IPS-20b (cell line): Measurements from ENCODE around the gene USP20.

Experiments used
- H3K27ac ChIP-seq: one replicate; pipeline ENCODE4 v1.5.1; 2013; ENCODE audit warnings: low read length
- H3K27me3 ChIP-seq: 2 replicates; pipeline ENCODE4 v1.6.1; 2013; ENCODE audit warnings: mild to moderate bottlenecking, low read length, inconsistent platforms; ENCODE audit not compliant: insufficient read depth
- H3K36me3 ChIP-seq: 2 replicates; pipeline ENCODE4 v1.6.1; 2013; ENCODE audit warnings: low read depth, mild to moderate bottlenecking, inconsistent platforms, low read length, moderate library complexity; ENCODE audit not compliant: insufficient read depth
- H3K4me1 ChIP-seq: 2 replicates; pipeline ENCODE4 v1.6.1; 2013; ENCODE audit warnings: mild to moderate bottlenecking, control low read depth, inconsistent platforms, low read length, moderate library complexity; ENCODE audit not compliant: insufficient read depth
- H3K4me3 ChIP-seq: 2 replicates; pipeline ENCODE4 v1.5.1; 2013; ENCODE audit warnings: mild to moderate bottlenecking, low read length, inconsistent platforms
- H3K9ac ChIP-seq: 2 replicates; pipeline ENCODE4 v1.6.1; 2013; ENCODE audit warnings: low read depth, mild to moderate bottlenecking, inconsistent platforms, low read length, moderate library complexity
- H3K9me3 ChIP-seq: 2 replicates; pipeline ENCODE4 v1.6.1; 2013; ENCODE audit warnings: mild to moderate bottlenecking, low read depth, low read length, inconsistent platforms; ENCODE audit not compliant: insufficient read depth

The USP20 gene

GRCh38 chr9:129826344-129826743 is 8.9 kb upstream of the USP20 start:
- H3K27me3 ChIP-seq = no peaks in the 10 kb centered on the region
- H3K9me3 ChIP-seq = no peaks in the 10 kb centered on the region
- no peak overlapping the region for H3K4me3 ChIP-seq
- no peak overlapping the region for H3K9ac ChIP-seq
- peaks cover 55% of the 10 kb centered on the region for H3K36me3 ChIP-seq
- no peaks in the 10 kb centered on the region for H3K4me1 ChIP-seq
- no peak overlapping the region for H3K27ac ChIP-seq

GRCh38 chr9:129826759-129827158 is 8.5 kb upstream of the USP20 start:
- Histone ChIP-seq H3K36me3 (peaks cover 54% of the 10 kb centered on the region), H3K27ac (no peak overlapping the region), H3K9ac (no peak overlapping the region), H3K4me1 (no peaks in the 10 kb centered on the region), H3K27me3 (no peaks in the 10 kb centered on the region), H3K4me3 (no peak overlapping the region), H3K9me3 (no peaks in the 10 kb centered on the region)

DNA sequence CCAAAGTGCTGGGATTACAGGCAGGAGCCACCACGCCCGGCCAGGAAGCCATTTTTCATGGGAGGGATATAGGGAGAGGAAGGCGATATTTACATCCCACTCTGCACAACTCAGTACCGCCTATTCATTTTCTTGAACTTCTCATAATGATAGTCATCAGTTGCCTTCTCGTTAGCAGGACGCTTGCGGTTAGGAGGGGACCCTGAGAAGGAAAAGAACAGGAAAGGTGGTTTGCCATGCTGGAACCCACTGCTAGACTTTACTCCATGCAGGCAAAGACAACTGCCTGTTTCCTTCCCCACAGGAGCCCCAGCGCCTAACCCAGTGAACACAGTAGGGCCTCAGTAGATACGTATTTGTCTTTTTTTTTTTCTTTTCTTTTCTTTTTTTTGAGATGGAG is 7.2 kb upstream of the USP20 start:
- Histone ChIP-seq H3K27me3 (no peaks in the 10 kb centered on the region), H3K9me3 (no peaks in the 10 kb centered on the region), H3K9ac (no peak overlapping the region), H3K36me3 (peaks cover 57% of the 10 kb centered on the region), H3K4me1 (no peaks in the 10 kb centered on the region), H3K27ac (no peak overlapping the region), H3K4me3 (no peak overlapping the region)

- peaks cover 61% of the 10 kb centered on the region for H3K36me3 ChIP-seq
- H3K9me3 ChIP-seq = no peaks in the 10 kb centered on the region
- H3K4me3 ChIP-seq = no peak overlapping the region
- no peaks in the 10 kb centered on the region for H3K27me3 ChIP-seq
- 0 out of 2 replicates have a peak, but pooled peaks cover 2% of the 10 kb centered on the region for H3K4me1 ChIP-seq
- H3K9ac ChIP-seq = no peak overlapping the region
- H3K27ac ChIP-seq = no peak overlapping the region
Observed at GRCh38 chr9:129828969-129829368, 6.3 kb upstream of the USP20 start.

DNA sequence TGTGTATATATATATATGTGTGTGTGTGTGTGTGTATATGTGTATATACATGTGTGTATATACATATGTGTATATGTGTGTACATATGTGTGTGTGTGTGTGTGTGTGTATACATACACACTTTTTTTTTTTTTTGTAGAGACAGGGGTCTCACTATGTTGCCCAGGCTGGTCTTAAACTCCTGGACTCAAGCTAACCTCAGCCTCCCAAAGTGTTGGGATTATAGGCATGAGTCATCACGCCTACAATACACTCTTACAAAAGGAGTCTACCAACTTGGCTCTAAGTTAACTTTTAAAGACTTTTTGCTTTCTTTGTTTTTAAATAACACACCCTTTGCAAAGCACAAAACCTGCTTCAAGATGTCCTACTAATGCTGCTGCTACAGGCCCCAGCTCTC is 2.3 kb upstream of the USP20 start:
- peaks cover 14% of the 10 kb centered on the region; the same call in 1 of the 2 replicates for H3K4me1 ChIP-seq
- no peak overlapping the region for H3K4me3 ChIP-seq
- peaks cover 51% of the 10 kb centered on the region for H3K36me3 ChIP-seq
- no peak overlapping the region for H3K9ac ChIP-seq
- no peaks in the 10 kb centered on the region for H3K9me3 ChIP-seq
- H3K27me3 ChIP-seq = no peaks in the 10 kb centered on the region
- H3K27ac ChIP-seq = no peak overlapping the region

- peaks cover 35% of the 10 kb centered on the region for H3K36me3 ChIP-seq
- no peaks in the 10 kb centered on the region for H3K9me3 ChIP-seq
- H3K4me3 ChIP-seq = peak overlapping the region; percentile 88
- peak overlapping the region; percentile 77; the same call in 1 of the 2 replicates for H3K9ac ChIP-seq
- no peaks in the 10 kb centered on the region for H3K27me3 ChIP-seq
- H3K27ac ChIP-seq = no peak overlapping the region
- peaks cover 17% of the 10 kb centered on the region; the same call in 1 of the 2 replicates for H3K4me1 ChIP-seq
Observed at GRCh38 chr9:129834489-129835127, 650 bp upstream of the USP20 start.

- H3K36me3 ChIP-seq = peaks cover 24% of the 10 kb centered on the region
- peaks cover 17% of the 10 kb centered on the region; the same call in 1 of the 2 replicates for H3K4me1 ChIP-seq
- no peaks in the 10 kb centered on the region for H3K9me3 ChIP-seq
- H3K27ac ChIP-seq = no peak overlapping the region
- H3K27me3 ChIP-seq = no peaks in the 10 kb centered on the region
- H3K9ac ChIP-seq = peak overlapping the region; percentile 74; the same call in 1 of the 2 replicates
- H3K4me3 ChIP-seq = peak overlapping the region; percentile 88
Observed at GRCh38 chr9:129835860-129836223, 584 bp downstream of the USP20 start.

DNA sequence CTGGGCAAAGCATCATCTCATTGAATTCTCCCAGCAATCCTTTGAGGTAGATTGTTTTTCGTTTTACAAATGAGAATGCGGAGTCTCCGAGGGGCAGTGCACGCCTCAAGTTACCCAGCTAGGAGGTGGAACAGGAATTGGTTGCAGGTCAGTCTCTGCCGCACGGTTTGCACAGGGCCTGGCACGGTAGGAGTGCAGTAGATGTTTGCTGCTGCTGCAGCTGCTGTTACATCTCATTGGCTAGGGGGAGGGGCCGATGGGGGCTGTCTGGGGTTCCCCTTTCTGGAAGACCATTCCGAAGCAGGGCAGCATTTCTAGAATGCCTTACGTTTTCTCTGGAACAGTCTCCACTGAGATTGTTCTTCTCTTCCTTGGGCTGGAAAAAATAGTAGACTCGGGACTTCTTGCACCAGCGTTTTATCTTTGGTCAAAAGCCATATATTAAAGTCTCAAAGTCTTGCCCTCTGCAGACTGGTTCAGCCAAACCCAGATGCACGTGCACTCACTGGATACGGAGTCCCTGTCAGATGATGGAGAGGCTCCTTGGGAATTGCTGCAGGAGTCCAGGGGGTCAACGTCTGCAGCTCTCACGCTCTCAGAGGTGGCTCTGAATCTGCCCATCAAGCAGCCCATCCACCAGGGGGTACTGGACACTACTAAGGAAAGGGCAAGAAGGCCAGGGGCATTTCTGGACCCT is 1.2 kb downstream of the USP20 start:
- Histone ChIP-seq H3K9ac (peak overlapping the region; percentile 74; the same call in 1 of the 2 replicates), H3K9me3 (no peaks in the 10 kb centered on the region), H3K4me1 (peaks cover 17% of the 10 kb centered on the region; the same call in 1 of the 2 replicates), H3K4me3 (peak overlapping the region; percentile 88), H3K36me3 (peaks cover 18% of the 10 kb centered on the region), H3K27ac (no peak overlapping the region), H3K27me3 (no peaks in the 10 kb centered on the region)

DNA sequence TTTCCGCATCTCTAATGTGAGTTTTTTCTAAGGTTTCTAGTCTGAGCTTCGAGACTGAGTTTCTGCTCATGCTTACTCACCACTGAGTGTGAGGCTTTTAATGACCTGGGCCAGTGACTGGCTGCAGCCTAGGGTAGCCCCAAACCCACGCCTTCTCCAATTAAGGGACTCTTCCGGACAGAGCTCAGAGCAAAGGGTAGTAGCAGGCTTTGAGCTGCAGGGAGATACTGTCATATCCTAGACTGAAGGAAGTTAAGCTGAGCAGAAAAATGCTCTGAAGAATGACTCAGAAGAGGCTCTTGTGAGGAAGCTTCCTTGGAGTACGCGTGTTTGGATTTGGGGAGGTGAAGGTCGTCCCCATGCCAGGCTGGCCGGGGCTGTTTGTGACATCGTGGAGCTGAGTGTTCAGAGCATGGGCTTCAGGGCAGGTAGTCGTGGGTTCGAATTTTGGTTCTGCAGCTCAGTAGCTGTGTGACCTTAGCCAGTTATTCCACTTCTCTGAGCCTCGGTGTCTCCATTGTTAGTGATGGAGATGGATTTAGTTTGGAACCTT is 3.5 kb downstream of the USP20 start:
- H3K27me3 ChIP-seq = no peaks in the 10 kb centered on the region
- H3K36me3 ChIP-seq = no peaks in the 10 kb centered on the region
- no peaks in the 10 kb centered on the region for H3K9me3 ChIP-seq
- H3K9ac ChIP-seq = no peak overlapping the region
- peaks cover 17% of the 10 kb centered on the region; the same call in 1 of the 2 replicates for H3K4me1 ChIP-seq
- H3K4me3 ChIP-seq = no peak overlapping the region
- no peak overlapping the region for H3K27ac ChIP-seq

DNA sequence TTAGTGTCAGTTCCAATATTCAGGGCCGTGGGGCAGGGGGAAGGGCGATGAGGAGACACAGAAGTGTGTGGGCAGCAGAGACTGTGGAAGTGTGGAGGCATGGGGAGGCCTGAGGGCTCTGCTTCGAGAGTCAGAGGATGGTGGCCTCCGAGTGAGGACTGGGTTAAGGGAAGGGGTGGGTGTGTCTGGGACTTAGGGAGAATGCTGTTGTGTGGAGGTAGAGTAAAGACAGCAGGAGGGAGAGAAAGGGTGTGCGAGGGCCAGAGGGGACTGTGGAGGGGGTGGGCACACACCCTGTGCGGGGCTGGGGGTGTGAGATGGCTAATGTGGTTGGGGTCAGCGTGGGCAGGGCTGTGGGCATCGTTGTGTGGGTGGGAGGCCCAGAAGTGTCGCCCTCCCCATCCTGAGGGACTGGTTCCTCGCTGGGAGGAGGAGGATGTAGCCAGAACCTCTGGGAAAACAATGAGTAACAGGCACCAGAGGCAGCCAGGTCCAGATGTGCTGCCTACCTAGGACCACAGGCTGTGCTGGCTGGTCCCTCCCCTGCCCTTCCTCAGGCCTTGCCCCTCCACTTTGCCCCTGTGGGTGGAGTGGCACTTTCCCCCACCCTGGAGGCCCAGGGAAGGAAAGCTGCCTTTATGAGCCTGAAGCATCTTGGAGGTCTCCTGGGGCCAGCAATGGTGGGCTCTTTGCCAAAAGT is 4.2 kb downstream of the USP20 start:
- H3K36me3 ChIP-seq = no peaks in the 10 kb centered on the region
- no peak overlapping the region for H3K9ac ChIP-seq
- H3K4me3 ChIP-seq = no peak overlapping the region
- H3K27ac ChIP-seq = no peak overlapping the region
- H3K27me3 ChIP-seq = no peaks in the 10 kb centered on the region
- peaks cover 11% of the 10 kb centered on the region; the same call in 1 of the 2 replicates for H3K4me1 ChIP-seq
- H3K9me3 ChIP-seq = no peaks in the 10 kb centered on the region

- Histone ChIP-seq H3K27ac (no peak overlapping the region), H3K9ac (no peak overlapping the region), H3K4me1 (peaks cover 11% of the 10 kb centered on the region; the same call in 1 of the 2 replicates), H3K27me3 (no peaks in the 10 kb centered on the region), H3K4me3 (no peak overlapping the region), H3K36me3 (no peaks in the 10 kb centered on the region), H3K9me3 (no peaks in the 10 kb centered on the region)
Observed at GRCh38 chr9:129840034-129840433, 4.8 kb downstream of the USP20 start.
